HepG2 (cell line): ENCODE measurements around the gene TBXAS1. TPM values are rescaled to one million over a fixed set of nuclear protein-coding genes. Genes with fewer than 3 reads are reported as not detected.

ENCODE experiments used
- ATAC-seq: fragments of 200-7000 bp; cut with Tn5 transposase; 3 replicates; pipeline ENCODE4 v1.9.1; 2020; ENCODE audit warnings: mild to moderate bottlenecking, moderate library complexity
- BruUV-seq: library from RNA; stranded (reverse); fragments of 400-500 nt; replicated peaks from 2 replicates; lab custom pipeline; 2021; lab: Mats Ljungman, UMichigan
- CTCF ChIA-PET: fragments of 300-600 bp; formaldehyde crosslinking; extraction: SDS; loops from one replicate; lab custom pipeline; 2021; ENCODE audit warnings: low total read pairs, inconsistent platforms, low intra/inter-chr PET ratio; lab: Yijun Ruan, JAX
- POLR2A ChIA-PET: fragments of 350-600 bp; sonication (Branson Sonifier 250); formaldehyde crosslinking; loops from one replicate; lab custom pipeline; 2020; ENCODE audit warnings: antibody characterized with exemption, inconsistent platforms; lab: Yijun Ruan, JAX
- DNase-seq: peaks from one replicate; pipeline ENCODE4 v3.0.0-alpha.2; 2015; ENCODE audit warnings: low spot score
- FAIRE-seq: peaks from 3 replicates; lab custom pipeline; 2011; peaks lifted over from hg19 to GRCh38; lab: Jason Lieb, UNC
- H2AFZ ChIP-seq: one replicate; pipeline ENCODE4 v1.6.1; 2011; ENCODE audit warnings: low read length, inconsistent platforms
- H3K27ac ChIP-seq: fragments of 300-600 bp; 3 replicates; pipeline ENCODE4 v1.8.0; 2011; ENCODE audit warnings: mixed run types, mild to moderate bottlenecking, mixed read lengths, low read length, inconsistent platforms; ENCODE audit not compliant: insufficient read depth; ENCODE audit errors: extremely low read length
- H3K27me3 ChIP-seq, 2 experiments: fragments of 200-600 bp in 1 of 2; 2 replicates in 1 of 2; 3 replicates in 1 of 2; pipeline versions ENCODE4 v1.6.0 to v1.8.0; 2011; ENCODE audit warnings: low read length in 2 of 2, mild to moderate bottlenecking in 2 of 2, moderate library complexity in 2 of 2, inconsistent platforms in 1 of 2; ENCODE audit not compliant: insufficient read depth in 2 of 2, control insufficient read depth in 1 of 2
- H3K36me3 ChIP-seq, 2 experiments: fragments of 200-600 bp in 1 of 2; replicated peaks in 1 of 2; 2 replicates in 1 of 2; 3 replicates in 1 of 2; pipeline versions ENCODE4 v1.5.1 to v1.8.0; 2011; ENCODE audit warnings: low read length in 2 of 2, inconsistent platforms in 1 of 2; ENCODE audit not compliant: insufficient read depth in 2 of 2, control insufficient read depth in 1 of 2
- H3K4me1 ChIP-seq: 2 replicates; pipeline ENCODE4 v1.5.1; 2012; ENCODE audit warnings: low read length, inconsistent platforms; ENCODE audit not compliant: insufficient read depth
- H3K4me2 ChIP-seq: 2 replicates; pipeline ENCODE4 v1.6.0; 2011; ENCODE audit warnings: low read depth, low read length, inconsistent platforms
- H3K4me3 ChIP-seq, 3 experiments: fragments of 200-600 bp in 1 of 3; sonication (generic), shearing (Covaris generic) in 1 of 3; replicated peaks in 1 of 3; 2 replicates each; pipeline ENCODE4 v1.5.1; 2011 to 2016; ENCODE audit warnings: low read length in 3 of 3, inconsistent platforms in 2 of 3, low read depth in 2 of 3, mild to moderate bottlenecking in 2 of 3, control low read depth in 1 of 3, mixed read lengths in 1 of 3; ENCODE audit not compliant: insufficient read depth in 1 of 3
- H3K79me2 ChIP-seq: one replicate; pipeline ENCODE4 v1.6.1; 2011; ENCODE audit warnings: low read length, inconsistent platforms; ENCODE audit not compliant: insufficient read depth
- H3K9ac ChIP-seq: 2 replicates; pipeline ENCODE4 v1.6.0; 2011; ENCODE audit warnings: mild to moderate bottlenecking, low read depth, low read length, inconsistent platforms; ENCODE audit not compliant: insufficient read depth
- H3K9me3 ChIP-seq: 2 replicates; pipeline ENCODE4 v1.5.1; 2012; ENCODE audit warnings: mild to moderate bottlenecking, low read length
- H4K20me1 ChIP-seq: 2 replicates; pipeline ENCODE4 v1.6.0; 2011; ENCODE audit warnings: inconsistent platforms, mild to moderate bottlenecking, low read length, moderate library complexity; ENCODE audit not compliant: insufficient read depth
- ATF5 ChIP-seq: sonication (generic); formaldehyde crosslinking; IDR thresholded peaks from 2 replicates; pipeline ENCODE4 v1.4.0; 2020; ENCODE audit warnings: mild to moderate bottlenecking, low read depth, missing genetic modification reagents
- ATF7 ChIP-seq, 2 experiments: fragments of 450-650 bp in 1 of 2; sonication (generic) in 1 of 2; formaldehyde crosslinking in 1 of 2; IDR thresholded peaks; 2 replicates each; pipeline versions ENCODE4 v1.4.0 to v1.6.1; 2016 to 2020; ENCODE audit warnings: antibody characterized with exemption in 1 of 2, mild to moderate bottlenecking in 1 of 2, missing genetic modification reagents in 1 of 2
- SSRP1 ChIP-seq: IDR thresholded peaks from 2 replicates; pipeline ENCODE4 v1.6.1; 2016; ENCODE audit warnings: control low read depth
- ZBTB7B ChIP-seq: sonication (generic); formaldehyde crosslinking; IDR thresholded peaks from 2 replicates; pipeline ENCODE4 v1.4.0; 2020; ENCODE audit warnings: missing genetic modification reagents
- ZNF225 ChIP-seq: sonication (generic); formaldehyde crosslinking; IDR thresholded peaks from 2 replicates; pipeline ENCODE4 v1.4.0; 2020; ENCODE audit warnings: mild to moderate bottlenecking, missing genetic modification reagents
- ZNF709 ChIP-seq: sonication (generic); formaldehyde crosslinking; IDR thresholded peaks from 2 replicates; pipeline ENCODE4 v1.5.0; 2020; ENCODE audit warnings: mild to moderate bottlenecking, missing genetic modification reagents
- WGBS: methylation state at CpG from one replicate; pipeline ENCODE4 v1.1.6; 2017; ENCODE audit warnings: low lambda C conversion rate; 5-methylcytosine and 5-hydroxymethylcytosine counted together
- in situ Hi-C: cut with HindIII; loops from 2 replicates; pipeline ENCODE4 v1.10.0; 2017; ENCODE audit warnings: low pct_unique_long_range_greater_than_20kb; ENCODE audit not compliant: extremely low pct_ligation_motif_present
- intact Hi-C: fragments of 100-400 bp; cut with micrococcal nuclease; formaldehyde crosslinking; loops from one replicate; pipeline ENCODE4 v1.10.0; 2022; ENCODE audit not compliant: unreplicated experiment
- polyA plus RNA-seq, 8 experiments: library from polyadenylated mRNA; depleted of rRNA in 3 of 8; stranded (reverse) in 7 of 8; unstranded in 1 of 8; fragments of >200 nt; fragmentation: Illumina TruSeq in 4 of 8; extraction: Trizol in 4 of 8; gene quantifications; 2 replicates each; pipeline versions ENCODE4 v1.2.1 to v1.2.3, GENCODE V29; 2011 to 2016; ENCODE audit warnings: low read depth in 4 of 8, missing spikeins in 1 of 8, mixed read lengths in 1 of 8; ENCODE audit not compliant: insufficient read depth in 1 of 8
- total RNA-seq, 5 experiments: library from RNA; depleted of rRNA; stranded (reverse); fragments of >200 nt; fragmentation: Illumina TruSeq; extraction: Trizol; gene quantifications; 2 replicates each; pipeline ENCODE4 v1.2.3, GENCODE V29; 2016; ENCODE audit warnings: low read depth in 1 of 5
- TF ChIP-seq, protein P1 (sequence below): sonication (generic); formaldehyde crosslinking; IDR thresholded peaks from 2 replicates; pipeline ENCODE4 v1.5.1; 2020; ENCODE audit warnings: mild to moderate bottlenecking, missing genetic modification reagents

TBXAS1 gene
- total and polyA plus RNA-seq, 2 of the 13 experiments (the other 11 are each of a cell fraction or from before 2014, with no cell fraction given): 4.0 to 4.9 TPM

DNA sequence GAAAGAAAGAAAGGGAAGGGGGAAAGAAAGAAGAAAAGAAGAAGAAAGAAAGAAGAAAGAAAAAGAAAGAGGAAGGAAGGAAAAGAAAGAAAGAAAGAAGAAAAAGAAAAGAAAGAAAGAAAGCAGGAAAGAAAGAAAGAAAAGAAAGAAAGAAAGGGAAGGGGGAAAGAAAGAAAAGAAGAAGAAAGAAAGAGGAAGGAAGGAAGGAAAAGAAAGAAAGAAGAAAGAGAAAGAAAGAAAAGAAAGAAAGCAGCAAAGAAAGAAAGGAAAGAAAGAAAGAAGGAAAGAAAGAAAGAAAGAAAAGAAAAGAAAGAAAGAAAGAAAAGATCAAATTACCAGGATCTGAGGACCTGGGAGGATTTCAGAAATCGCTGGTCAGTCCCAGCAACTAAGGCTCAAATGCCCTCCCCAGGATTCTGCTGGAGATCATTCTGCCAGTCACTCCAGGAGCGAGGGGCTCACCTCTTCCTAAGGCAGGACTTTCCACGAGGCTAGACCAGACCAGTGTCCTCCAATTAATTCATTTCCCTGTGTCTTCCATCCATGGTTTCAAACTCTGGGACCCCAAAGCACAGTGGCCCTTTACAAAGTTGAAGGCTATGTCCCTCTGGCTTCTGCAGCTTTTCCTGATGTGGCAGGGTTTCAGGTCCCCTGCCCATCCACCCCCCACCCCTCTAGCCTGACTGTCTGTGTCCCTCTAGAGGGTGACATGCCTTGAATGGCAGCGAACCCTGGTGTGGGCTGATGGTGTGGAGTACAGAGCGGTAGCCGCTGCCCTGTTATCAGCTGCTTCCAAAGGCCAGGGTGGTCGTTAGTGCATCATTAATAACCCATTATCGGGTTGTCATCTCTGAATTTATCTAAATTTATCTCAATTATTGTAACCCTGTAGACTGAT, 155.8 kb downstream of the TBXAS1 start:
- H4K20me1 ChIP-seq: no peaks in the 10 kb centered on the region
- FAIRE-seq: no peak
- H3K27ac ChIP-seq: no peak overlapping the region
- CTCF ChIA-PET: no interaction called here
- H3K27me3 ChIP-seq: peaks cover 3 to 14% of the 10 kb centered on the region in 2 experiments
- TF ChIP-seq ATF7 (IDR thresholded peaks at IDR 0.05) (0 out of 2 replicates have a peak, but pooled peaks have one; percentile 8), ATF7 (CRISPR knock-in tag; IDR thresholded peaks at IDR 0.05) (no peak), ZNF709 (no peak)
- TF ChIP-seq, all 625 proteins: peak for 1
- DNase-seq (no peak), ATAC-seq (peak; percentile 26; the same call in 1 of the 3 replicates)
- Histone ChIP-seq H3K9me3 (no peaks in the 10 kb centered on the region), H3K4me2 (no peak overlapping the region), H3K9ac (no peak overlapping the region), H3K4me3 (no peak overlapping the region), H2AFZ (no peak overlapping the region), H3K79me2 (no peaks in the 10 kb centered on the region), H3K36me3 (no peaks in the 10 kb centered on the region), H3K4me1 (0 out of 2 replicates have a peak, but pooled peaks cover under 1% of the 10 kb centered on the region)
- intact Hi-C loops: no loop called here
- in situ Hi-C loops: no loop called here
- 32% methylated on average over 7 of the region's 8 CpGs for WGBS
- no TSS peak for BruUV-seq
- POLR2A ChIA-PET: no interaction called here

DNA sequence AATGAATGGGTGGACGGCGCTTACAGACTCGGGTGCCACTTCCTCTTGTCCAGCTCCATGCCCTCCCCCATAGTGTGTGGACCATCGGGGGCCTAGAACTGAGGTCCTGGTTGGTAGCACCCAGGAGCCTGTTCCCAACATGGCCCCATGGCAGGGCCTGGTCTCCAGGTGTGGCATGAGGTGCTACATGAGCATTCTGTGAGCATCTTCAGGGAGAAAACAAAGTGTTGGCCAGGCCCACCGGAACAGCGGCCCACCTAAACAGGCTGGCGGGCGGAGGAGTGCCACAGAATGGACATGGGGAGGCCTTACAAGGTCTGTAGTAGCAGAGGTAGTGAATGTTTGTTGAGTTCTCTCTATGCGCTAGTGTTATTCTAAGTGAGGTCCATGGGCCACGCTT, 156.7 kb downstream of the TBXAS1 start:
- Histone ChIP-seq H3K4me2 (no peak overlapping the region), H3K4me1 (peaks cover 9% of the 10 kb centered on the region), H4K20me1 (no peaks in the 10 kb centered on the region), H3K9me3 (no peaks in the 10 kb centered on the region), H3K27me3 (peaks cover 3 to 17% of the 10 kb centered on the region in 2 experiments), H3K9ac (no peak overlapping the region), H3K79me2 (no peaks in the 10 kb centered on the region), H3K27ac (no peak overlapping the region), H3K4me3 (no peak overlapping the region), H3K36me3 (no peaks in the 10 kb centered on the region), H2AFZ (no peak overlapping the region)
- no peak for DNase-seq
- POLR2A ChIA-PET: no interaction called here
- TF ChIP-seq ZBTB7B (CRISPR knock-in tag): no peak
- TF ChIP-seq, protein P1, sequence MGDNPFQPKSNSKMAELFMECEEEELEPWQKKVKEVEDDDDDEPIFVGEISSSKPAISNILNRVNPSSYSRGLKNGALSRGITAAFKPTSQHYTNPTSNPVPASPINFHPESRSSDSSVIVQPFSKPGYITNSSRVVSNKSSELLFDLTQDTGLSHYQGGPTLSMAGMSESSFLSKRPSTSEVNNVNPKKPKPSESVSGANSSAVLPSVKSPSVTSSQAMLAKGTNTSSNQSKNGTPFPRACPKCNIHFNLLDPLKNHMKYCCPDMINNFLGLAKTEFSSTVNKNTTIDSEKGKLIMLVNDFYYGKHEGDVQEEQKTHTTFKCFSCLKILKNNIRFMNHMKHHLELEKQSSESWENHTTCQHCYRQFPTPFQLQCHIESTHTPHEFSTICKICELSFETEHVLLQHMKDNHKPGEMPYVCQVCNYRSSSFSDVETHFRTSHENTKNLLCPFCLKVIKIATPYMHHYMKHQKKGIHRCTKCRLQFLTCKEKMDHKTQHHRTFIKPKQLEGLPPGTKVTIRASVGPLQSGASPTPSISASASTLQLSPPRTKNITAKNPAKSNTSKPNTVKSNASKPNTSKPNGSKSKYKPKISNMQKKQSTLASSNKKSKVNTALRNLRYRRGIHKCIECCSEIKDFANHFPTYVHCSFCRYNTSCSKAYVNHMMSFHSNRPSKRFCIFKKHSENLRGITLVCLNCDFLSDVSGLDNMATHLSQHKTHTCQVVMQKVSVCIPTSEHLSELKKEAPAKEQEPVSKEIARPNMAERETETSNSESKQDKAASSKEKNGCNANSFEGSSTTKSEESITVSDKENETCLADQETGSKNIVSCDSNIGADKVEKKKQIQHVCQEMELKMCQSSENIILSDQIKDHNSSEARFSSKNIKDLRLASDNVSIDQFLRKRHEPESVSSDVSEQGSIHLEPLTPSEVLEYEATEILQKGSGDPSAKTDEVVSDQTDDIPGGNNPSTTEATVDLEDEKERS (CRISPR knock-in tag): no peak
- no peak for TF ChIP-seq ZNF225
- no peak for TF ChIP-seq SSRP1 (CRISPR knock-in tag)
- no peak for TF ChIP-seq ATF5 (CRISPR knock-in tag)
- 48% methylated on average over 10 of the region's 10 CpGs for WGBS
- no TSS peak for BruUV-seq
- in situ Hi-C loops (no loop called here), intact Hi-C loops (no loop called here)
- CTCF ChIA-PET: no interaction called here
- ATAC-seq: no peak
- no peak for FAIRE-seq
